ENCODE results near the gene RAB3D. TPM values are rescaled to one million over a fixed set of nuclear protein-coding genes. Genes with fewer than 3 reads are reported as not detected.
A peak's percentile ranks its signal among the peaks of the same experiment; 100 is the strongest.

Gene RAB3D
- total RNA-seq, 1 donor from 2014 or later: 45.3 TPM

DNA sequence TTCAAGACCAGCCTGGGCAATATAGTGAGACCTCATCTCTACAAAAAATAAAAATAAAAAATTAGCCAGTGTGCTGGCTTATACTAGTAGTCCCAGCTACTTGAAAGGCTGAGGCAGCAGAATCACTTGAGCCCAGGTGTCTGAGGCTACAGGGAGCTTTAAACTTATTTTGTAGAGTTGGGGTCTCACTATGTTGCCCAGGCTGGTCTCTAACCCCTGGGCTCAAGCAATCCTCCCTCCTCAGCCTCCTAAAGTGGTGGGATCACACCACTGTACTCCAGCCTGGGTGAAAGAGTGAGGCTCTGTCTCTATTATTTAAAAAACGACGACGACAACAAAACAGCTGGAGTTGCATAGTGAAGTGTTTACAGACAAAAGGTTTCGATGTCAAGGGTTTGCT lies 8.0 kb downstream of the RAB3D start:
- peaks cover 20% of the 10 kb centered on the region for H3K36me3 Mint-ChIP-seq

DNA sequence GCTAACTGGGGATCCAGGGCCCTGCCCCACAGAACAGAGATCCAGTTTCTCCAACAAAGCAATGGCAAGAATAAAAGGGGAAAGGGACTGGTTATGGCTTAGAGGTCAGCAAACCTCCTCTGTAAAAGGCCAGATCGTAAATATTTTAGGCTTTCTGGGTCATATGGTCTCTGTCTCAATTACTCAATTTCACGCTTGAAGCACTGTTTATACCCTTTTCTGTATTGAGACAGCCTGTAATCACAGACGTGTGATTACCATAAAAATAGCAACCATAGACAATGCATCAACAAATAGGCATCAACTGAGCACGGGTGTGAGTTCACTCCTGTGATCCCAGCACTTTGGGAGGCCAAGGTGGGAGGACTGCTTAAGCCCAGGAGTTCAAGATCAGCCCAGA lies 9.3 kb downstream of the RAB3D start:
- Mint-ChIP-seq H3K27me3 (no peaks in the 10 kb centered on the region), H3K9me3 (no peaks in the 10 kb centered on the region), H3K4me1 (ENCODE audit: unreplicated experiment) (no peaks in the 10 kb centered on the region), H3K4me3 (no peak overlapping the region), H3K27ac (no peak overlapping the region), H3K36me3 (peaks cover 9% of the 10 kb centered on the region)
- no peak for TF ChIP-seq CTCF (conservative IDR thresholded peaks at IDR 0.05)
- no peak for DNase-seq (ENCODE audit: extremely low spot score, unreplicated experiment)

More for the DNA sequence above, 8.0 kb downstream of the RAB3D start:
- H3K4me1 Mint-ChIP-seq (ENCODE audit: unreplicated experiment): no peaks in the 10 kb centered on the region
- H3K27me3 Mint-ChIP-seq: no peaks in the 10 kb centered on the region
- no peak for DNase-seq (ENCODE audit: extremely low spot score, unreplicated experiment)
- no peak for TF ChIP-seq CTCF (conservative IDR thresholded peaks at IDR 0.05)
- no peaks in the 10 kb centered on the region for H3K9me3 Mint-ChIP-seq
- no peak overlapping the region for H3K27ac Mint-ChIP-seq
- H3K4me3 Mint-ChIP-seq: no peak overlapping the region

DNA sequence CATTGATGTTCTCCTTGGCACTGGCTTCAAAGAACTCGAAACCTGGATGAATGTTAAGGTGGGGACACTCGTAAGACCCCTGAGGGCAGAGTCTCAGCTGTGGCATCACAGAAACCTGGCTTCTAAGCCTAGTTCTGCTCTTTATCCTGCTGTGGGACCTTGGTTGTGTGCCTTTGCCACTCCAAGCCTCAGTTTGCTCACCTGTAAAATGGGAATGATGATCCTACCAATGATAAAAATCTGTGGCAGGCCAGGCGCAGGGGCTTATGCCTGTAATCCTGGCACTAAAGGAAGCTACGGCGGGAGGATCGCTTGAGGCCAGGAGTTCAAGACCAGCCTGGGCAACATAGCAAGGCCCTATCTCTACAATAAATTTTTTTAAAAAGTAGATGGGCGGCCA lies 13.9 kb downstream of the RAB3D start:
- H3K36me3 Mint-ChIP-seq: peaks cover 5% of the 10 kb centered on the region
- H3K27me3 Mint-ChIP-seq: no peaks in the 10 kb centered on the region
- no peak overlapping the region for H3K27ac Mint-ChIP-seq
- H3K4me3 Mint-ChIP-seq: no peak overlapping the region
- no peaks in the 10 kb centered on the region for H3K9me3 Mint-ChIP-seq
- peaks cover 33% of the 10 kb centered on the region for H3K4me1 Mint-ChIP-seq (ENCODE audit: unreplicated experiment)
- DNase-seq (ENCODE audit: extremely low spot score, unreplicated experiment): no peak
- TF ChIP-seq CTCF (conservative IDR thresholded peaks at IDR 0.05): no peak

DNA sequence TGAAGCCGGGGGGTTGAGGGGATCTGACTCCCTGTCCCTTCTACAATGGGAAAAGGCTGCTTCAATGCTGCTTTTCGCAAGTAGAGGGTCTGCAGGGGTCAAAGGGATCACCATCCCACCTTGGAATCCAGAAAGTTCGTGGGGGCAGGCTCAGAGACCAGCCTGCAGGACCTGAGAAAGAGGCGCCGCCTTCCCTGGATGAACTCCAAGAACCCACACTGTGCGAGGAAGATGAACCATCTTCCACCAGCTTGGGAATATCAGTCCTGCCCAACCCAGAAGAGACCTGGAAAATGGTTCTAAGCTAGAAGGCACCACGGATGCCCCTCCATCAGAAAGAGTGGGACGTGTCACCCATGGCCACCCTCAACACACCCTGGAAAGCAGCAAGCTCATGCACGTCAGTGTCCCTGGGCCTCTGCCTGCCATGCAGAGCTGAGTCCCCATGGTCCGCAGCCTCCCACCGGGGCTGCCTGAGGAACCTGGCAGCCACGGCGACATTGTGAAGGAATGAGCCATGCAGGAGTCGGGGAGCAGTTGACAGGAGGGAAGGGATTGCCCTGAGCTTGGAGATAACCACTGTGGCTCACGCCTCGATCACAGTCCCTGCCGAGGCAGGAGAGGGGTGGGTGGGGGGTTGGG lies 14.6 kb downstream of the RAB3D start:
- Mint-ChIP-seq H3K27ac (peak overlapping the region; percentile 80), H3K4me1 (ENCODE audit: unreplicated experiment) (peaks cover 33% of the 10 kb centered on the region), H3K27me3 (no peaks in the 10 kb centered on the region), H3K36me3 (peaks cover 5% of the 10 kb centered on the region), H3K9me3 (no peaks in the 10 kb centered on the region), H3K4me3 (no peak overlapping the region)
- TF ChIP-seq CTCF (conservative IDR thresholded peaks at IDR 0.05): no peak
- no peak for DNase-seq (ENCODE audit: extremely low spot score, unreplicated experiment)

GRCh38 chr19:11324079-11324661 lies 15.3 kb downstream of the RAB3D start:
- Mint-ChIP-seq H3K4me3 (peak overlapping the region; percentile 76), H3K4me1 (ENCODE audit: unreplicated experiment) (peaks cover 33% of the 10 kb centered on the region), H3K27me3 (no peaks in the 10 kb centered on the region), H3K36me3 (peaks cover 5% of the 10 kb centered on the region), H3K27ac (peak overlapping the region; percentile 80), H3K9me3 (no peaks in the 10 kb centered on the region)
- DNase-seq (ENCODE audit: extremely low spot score, unreplicated experiment): peak; percentile 71
- no peak for TF ChIP-seq CTCF (conservative IDR thresholded peaks at IDR 0.05)
